Measurements from ENCODE around the gene KCNJ18. TPM values are rescaled to one million over a fixed set of nuclear protein-coding genes. Genes with fewer than 3 reads are reported as not detected.
A peak's percentile ranks its signal among the peaks of the same experiment; 100 is the strongest.

Gene KCNJ18
- total RNA-seq, 1 experiment from 2014 or later: not detected

DNA sequence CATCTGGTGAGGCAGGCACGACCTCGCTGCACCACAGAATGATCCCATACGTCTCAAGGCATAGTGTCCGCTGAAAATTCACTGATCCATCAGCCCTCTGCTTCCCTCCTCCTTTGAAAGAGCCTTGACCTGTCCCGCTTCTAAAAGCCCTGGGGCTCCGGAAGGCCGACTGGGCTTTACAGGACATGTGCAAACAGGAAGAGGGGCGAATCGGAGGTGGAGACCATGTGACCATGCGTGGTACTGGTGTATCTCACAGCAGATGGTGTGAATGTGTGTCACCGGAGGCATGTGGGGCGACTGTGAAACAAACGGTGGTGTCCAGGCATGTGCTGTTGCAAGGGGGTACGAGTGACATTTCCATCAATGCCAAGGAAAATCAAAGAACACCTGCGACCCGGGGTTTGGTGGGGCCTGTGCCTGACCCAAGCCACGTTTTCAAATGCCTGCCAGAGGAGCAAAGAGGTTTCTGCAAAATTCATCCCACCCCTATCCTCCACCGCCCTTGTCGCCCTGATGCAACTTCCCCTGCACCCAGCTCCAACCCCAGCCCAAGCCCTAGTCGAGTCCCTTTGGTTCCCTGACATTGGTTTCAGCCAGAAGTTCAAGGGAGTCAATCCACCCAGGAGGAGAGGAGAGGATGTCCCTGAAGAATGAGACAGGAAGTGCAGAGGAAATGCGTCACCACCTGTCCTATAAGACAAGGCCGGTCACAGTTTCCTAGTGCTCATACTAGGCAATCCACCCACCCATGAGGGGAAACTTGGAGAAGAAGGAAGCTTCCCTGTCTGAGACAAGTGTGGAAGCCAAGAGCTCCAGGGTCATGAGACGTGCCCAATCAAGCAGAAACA, 5.9 kb upstream of the KCNJ18 start:
- peaks cover 46% of the 10 kb centered on the region for H3K9me3 ChIP-seq (ENCODE audit: control insufficient read depth, low read depth, low read length)
- H3K4me1 Mint-ChIP-seq: no peaks in the 10 kb centered on the region

More for the DNA sequence above, 5.9 kb upstream of the KCNJ18 start:
- H3K27ac Mint-ChIP-seq: no peak overlapping the region
- H3K4me3 Mint-ChIP-seq: peak overlapping the region in 1 of 2 experiments; percentile 38; a peak in 1 of 5 replicates
- peaks cover 9 to 25% (median 21%) of the 10 kb centered on the region in 3 experiments; a peak in 6 of 7 replicates for H3K36me3 Mint-ChIP-seq (ENCODE audit: insufficient read depth in 1 of 3, low read depth in 3 of 3)
- Histone ChIP-seq H3K9ac (ENCODE audit: extremely low read depth, insufficient read length, low read length) (no peak overlapping the region), H4K20me1 (ENCODE audit: control insufficient read depth, insufficient read depth, insufficient read length) (no peaks in the 10 kb centered on the region), H3K14ac (ENCODE audit: insufficient read depth, low read length) (no peak overlapping the region), H2AFZ (ENCODE audit: low read length) (no peak overlapping the region), H3K27ac (ENCODE audit: insufficient read length, low read depth, low read length) (no peak overlapping the region), H3K23me2 (ENCODE audit: insufficient read length, low read depth, low read length, poor library complexity, severe bottlenecking) (no peaks in the 10 kb centered on the region), H3T11ph (ENCODE audit: low read length) (no peak overlapping the region), H4K91ac (ENCODE audit: insufficient read length, low read depth, low read length) (no peak overlapping the region), H2BK20ac (ENCODE audit: low read depth, low read length, poor library complexity, severe bottlenecking) (no peak overlapping the region), H3K79me2 (ENCODE audit: insufficient read depth, low read length) (no peaks in the 10 kb centered on the region), H2BK12ac (ENCODE audit: insufficient read length, low read depth, low read length) (no peak overlapping the region), H4K5ac (ENCODE audit: insufficient read length, low read depth, low read length) (no peak overlapping the region), H2BK120ac (ENCODE audit: low read depth, low read length, poor library complexity, severe bottlenecking) (no peak overlapping the region), H2BK15ac (ENCODE audit: low read depth, low read length) (no peak overlapping the region), H3K23ac (ENCODE audit: insufficient read length, low read depth, low read length) (no peak overlapping the region), H3K27me3 (ENCODE audit: insufficient read depth, low read length) (no peaks in the 10 kb centered on the region), H3K4me1 (ENCODE audit: insufficient read depth, low read length) (no peaks in the 10 kb centered on the region), H2AK5ac (ENCODE audit: insufficient read length, low read length) (no peak overlapping the region), H3K79me1 (ENCODE audit: insufficient read depth, low read depth, low read length, poor library complexity, severe bottlenecking) (no peaks in the 10 kb centered on the region), H3K4ac (ENCODE audit: low read depth, low read length) (no peak overlapping the region), H3K56ac (ENCODE audit: insufficient read length, low read depth, low read length) (no peak overlapping the region), H3K4me2 (ENCODE audit: insufficient read depth, insufficient read length, low read length) (no peak overlapping the region), H2BK5ac (ENCODE audit: insufficient read length, low read length) (no peak overlapping the region), H3K18ac (ENCODE audit: insufficient read length, low read depth, low read length) (no peak overlapping the region), H4K8ac (replicated peaks; ENCODE audit: insufficient read length, low read depth, low read length) (no peak overlapping the region)
- TF ChIP-seq, protein P1, sequence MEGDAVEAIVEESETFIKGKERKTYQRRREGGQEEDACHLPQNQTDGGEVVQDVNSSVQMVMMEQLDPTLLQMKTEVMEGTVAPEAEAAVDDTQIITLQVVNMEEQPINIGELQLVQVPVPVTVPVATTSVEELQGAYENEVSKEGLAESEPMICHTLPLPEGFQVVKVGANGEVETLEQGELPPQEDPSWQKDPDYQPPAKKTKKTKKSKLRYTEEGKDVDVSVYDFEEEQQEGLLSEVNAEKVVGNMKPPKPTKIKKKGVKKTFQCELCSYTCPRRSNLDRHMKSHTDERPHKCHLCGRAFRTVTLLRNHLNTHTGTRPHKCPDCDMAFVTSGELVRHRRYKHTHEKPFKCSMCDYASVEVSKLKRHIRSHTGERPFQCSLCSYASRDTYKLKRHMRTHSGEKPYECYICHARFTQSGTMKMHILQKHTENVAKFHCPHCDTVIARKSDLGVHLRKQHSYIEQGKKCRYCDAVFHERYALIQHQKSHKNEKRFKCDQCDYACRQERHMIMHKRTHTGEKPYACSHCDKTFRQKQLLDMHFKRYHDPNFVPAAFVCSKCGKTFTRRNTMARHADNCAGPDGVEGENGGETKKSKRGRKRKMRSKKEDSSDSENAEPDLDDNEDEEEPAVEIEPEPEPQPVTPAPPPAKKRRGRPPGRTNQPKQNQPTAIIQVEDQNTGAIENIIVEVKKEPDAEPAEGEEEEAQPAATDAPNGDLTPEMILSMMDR (conservative IDR thresholded peaks at IDR 0.05): no peak
- H3K27me3 Mint-ChIP-seq (ENCODE audit: low read depth): peaks cover 7% of the 10 kb centered on the region
- DNase-seq: no peak
- WGBS (ENCODE audit: extremely low coverage, insufficient read length, low lambda C conversion rate): no CpG with 5 or more reads among the region's 23 CpGs
- H3K9me3 Mint-ChIP-seq: peaks cover 78 to 85% of the 10 kb centered on the region in 2 experiments
